GM12878 (cell line): ENCODE data around the gene KRT6C.

ENCODE experiments used
- BCL11A ChIP-seq: IDR thresholded peaks from 2 replicates; pipeline ENCODE4 v1.6.1; 2011; ENCODE audit warnings: low read depth, low read length
- BRCA1 ChIP-seq: IDR thresholded peaks from 2 replicates; pipeline ENCODE4 v1.6.1; 2011; ENCODE audit warnings: low read depth, low read length, improper control_type of control experiment
- CREB1 ChIP-seq: IDR thresholded peaks from 2 replicates; pipeline ENCODE4 v1.6.1; 2012; ENCODE audit warnings: low read depth, mild to moderate bottlenecking, inconsistent platforms
- CTCF ChIP-seq, 3 experiments: IDR thresholded peaks in 2 of 3; conservative IDR thresholded peaks in 1 of 3; 2 replicates each; pipeline ENCODE4 v1.5.1; 2011; ENCODE audit warnings: low read depth in 3 of 3, low read length in 3 of 3, mild to moderate bottlenecking in 3 of 3, control low read depth in 2 of 3, moderate library complexity in 2 of 3, inconsistent platforms in 1 of 3, mixed read lengths in 1 of 3; ENCODE audit not compliant: control insufficient read depth in 2 of 3, insufficient read depth in 1 of 3; ENCODE audit errors: extremely low read depth in 1 of 3
- MXI1 ChIP-seq: fragments of 150-350 bp; IDR thresholded peaks from 2 replicates; pipeline ENCODE4 v1.6.1; 2011; ENCODE audit warnings: low read depth, mild to moderate bottlenecking, inconsistent platforms, low read length, improper control_type of control experiment
- MYC ChIP-seq: IDR thresholded peaks from 2 replicates; pipeline ENCODE4 v1.6.1; 2011; ENCODE audit warnings: mild to moderate bottlenecking, low read length, moderate library complexity, inconsistent platforms; ENCODE audit not compliant: insufficient read depth, insufficient replicate concordance, insufficient read length, severe bottlenecking
- NR2C2 ChIP-seq: IDR thresholded peaks from 2 replicates; pipeline ENCODE4 v1.6.1; 2011; ENCODE audit warnings: borderline replicate concordance, low read depth; ENCODE audit not compliant: control insufficient read depth, insufficient read length
- PKNOX1 ChIP-seq: fragments of 450-650 bp; IDR thresholded peaks from 2 replicates; pipeline ENCODE4 v1.6.1; 2016; ENCODE audit warnings: mild to moderate bottlenecking
- POLR2A ChIP-seq: IDR thresholded peaks from 2 replicates; pipeline ENCODE4 v1.6.1; 2011; ENCODE audit warnings: low read depth, mild to moderate bottlenecking, low read length
- POLR2AphosphoS5 ChIP-seq: IDR thresholded peaks from 2 replicates; pipeline ENCODE4 v1.6.1; 2011; ENCODE audit warnings: mild to moderate bottlenecking, low read length, inconsistent platforms
- POU2F2 ChIP-seq: IDR thresholded peaks from 3 replicates; pipeline ENCODE4 v1.6.1; 2011; ENCODE audit warnings: low read depth, mild to moderate bottlenecking, low read length, borderline replicate concordance
- ZBTB33 ChIP-seq: fragments of 450-650 bp; IDR thresholded peaks from 2 replicates; pipeline ENCODE4 v1.6.1; 2017; ENCODE audit warnings: mild to moderate bottlenecking
- TF ChIP-seq, protein P1 (sequence below): IDR thresholded peaks from 2 replicates; pipeline ENCODE4 v1.6.1; 2011; ENCODE audit warnings: mild to moderate bottlenecking, low read depth, low read length, moderate library complexity; ENCODE audit not compliant: insufficient replicate concordance
- TF ChIP-seq, protein P2 (sequence below): IDR thresholded peaks from 2 replicates; pipeline ENCODE4 v1.6.1; 2012; ENCODE audit warnings: mild to moderate bottlenecking, low read depth, low read length

GRCh38 chr12:52441320-52441911, 32.2 kb downstream of the KRT6C start:
- no peak for TF ChIP-seq MXI1
- TF ChIP-seq MYC = no peak
- TF ChIP-seq CTCF (IDR thresholded peaks at IDR 0.05 in 2 of 3, conservative IDR thresholded peaks at IDR 0.05 in 1 of 3; ENCODE audit: control insufficient read depth in 2 of 3, extremely low read depth in 1 of 3, insufficient read depth in 1 of 3, low read depth in 3 of 3, low read length in 3 of 3) = no peak
- no peak for TF ChIP-seq CREB1
- no peak for TF ChIP-seq POU2F2
- no peak; the same call in 1 of the 2 replicates for TF ChIP-seq PKNOX1
- TF ChIP-seq POLR2A = no peak
- TF ChIP-seq BCL11A = no peak
- TF ChIP-seq BRCA1 = no peak
- TF ChIP-seq, protein P1, sequence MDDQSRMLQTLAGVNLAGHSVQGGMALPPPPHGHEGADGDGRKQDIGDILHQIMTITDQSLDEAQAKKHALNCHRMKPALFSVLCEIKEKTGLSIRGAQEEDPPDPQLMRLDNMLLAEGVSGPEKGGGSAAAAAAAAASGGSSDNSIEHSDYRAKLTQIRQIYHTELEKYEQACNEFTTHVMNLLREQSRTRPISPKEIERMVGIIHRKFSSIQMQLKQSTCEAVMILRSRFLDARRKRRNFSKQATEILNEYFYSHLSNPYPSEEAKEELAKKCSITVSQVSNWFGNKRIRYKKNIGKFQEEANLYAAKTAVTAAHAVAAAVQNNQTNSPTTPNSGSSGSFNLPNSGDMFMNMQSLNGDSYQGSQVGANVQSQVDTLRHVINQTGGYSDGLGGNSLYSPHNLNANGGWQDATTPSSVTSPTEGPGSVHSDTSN = no peak
- no peak for TF ChIP-seq POLR2AphosphoS5
- TF ChIP-seq, protein P2, sequence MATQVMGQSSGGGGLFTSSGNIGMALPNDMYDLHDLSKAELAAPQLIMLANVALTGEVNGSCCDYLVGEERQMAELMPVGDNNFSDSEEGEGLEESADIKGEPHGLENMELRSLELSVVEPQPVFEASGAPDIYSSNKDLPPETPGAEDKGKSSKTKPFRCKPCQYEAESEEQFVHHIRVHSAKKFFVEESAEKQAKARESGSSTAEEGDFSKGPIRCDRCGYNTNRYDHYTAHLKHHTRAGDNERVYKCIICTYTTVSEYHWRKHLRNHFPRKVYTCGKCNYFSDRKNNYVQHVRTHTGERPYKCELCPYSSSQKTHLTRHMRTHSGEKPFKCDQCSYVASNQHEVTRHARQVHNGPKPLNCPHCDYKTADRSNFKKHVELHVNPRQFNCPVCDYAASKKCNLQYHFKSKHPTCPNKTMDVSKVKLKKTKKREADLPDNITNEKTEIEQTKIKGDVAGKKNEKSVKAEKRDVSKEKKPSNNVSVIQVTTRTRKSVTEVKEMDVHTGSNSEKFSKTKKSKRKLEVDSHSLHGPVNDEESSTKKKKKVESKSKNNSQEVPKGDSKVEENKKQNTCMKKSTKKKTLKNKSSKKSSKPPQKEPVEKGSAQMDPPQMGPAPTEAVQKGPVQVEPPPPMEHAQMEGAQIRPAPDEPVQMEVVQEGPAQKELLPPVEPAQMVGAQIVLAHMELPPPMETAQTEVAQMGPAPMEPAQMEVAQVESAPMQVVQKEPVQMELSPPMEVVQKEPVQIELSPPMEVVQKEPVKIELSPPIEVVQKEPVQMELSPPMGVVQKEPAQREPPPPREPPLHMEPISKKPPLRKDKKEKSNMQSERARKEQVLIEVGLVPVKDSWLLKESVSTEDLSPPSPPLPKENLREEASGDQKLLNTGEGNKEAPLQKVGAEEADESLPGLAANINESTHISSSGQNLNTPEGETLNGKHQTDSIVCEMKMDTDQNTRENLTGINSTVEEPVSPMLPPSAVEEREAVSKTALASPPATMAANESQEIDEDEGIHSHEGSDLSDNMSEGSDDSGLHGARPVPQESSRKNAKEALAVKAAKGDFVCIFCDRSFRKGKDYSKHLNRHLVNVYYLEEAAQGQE = no peak
- TF ChIP-seq NR2C2 = no peak
- no peak for TF ChIP-seq ZBTB33
